Endothelial cell (in vitro differentiated cells): ENCODE data around the gene MACROD2. TPM values are rescaled to one million over a fixed set of nuclear protein-coding genes. Genes with fewer than 3 reads are reported as not detected.

Experiments
- DNase-seq: peaks from one replicate; pipeline ENCODE4 v3.0.0; 2021; ENCODE audit warnings: low spot score
- H3K27ac Mint-ChIP-seq: one replicate; pipeline ENCODE4 v1.8.0; 2021; ENCODE audit warnings: mixed read lengths, inconsistent platforms; ENCODE audit not compliant: unreplicated experiment
- H3K27me3 Mint-ChIP-seq: one replicate; pipeline ENCODE4 v1.8.0; 2021; ENCODE audit warnings: mild to moderate bottlenecking, moderate library complexity, mixed read lengths, inconsistent platforms; ENCODE audit not compliant: unreplicated experiment
- H3K36me3 Mint-ChIP-seq: one replicate; pipeline ENCODE4 v1.8.0; 2021; ENCODE audit warnings: mild to moderate bottlenecking, low read depth, mixed read lengths, inconsistent platforms; ENCODE audit not compliant: unreplicated experiment
- H3K4me1 Mint-ChIP-seq: one replicate; pipeline ENCODE4 v1.8.0; 2021; ENCODE audit warnings: mild to moderate bottlenecking, mixed read lengths, inconsistent platforms; ENCODE audit not compliant: unreplicated experiment
- H3K4me3 Mint-ChIP-seq: one replicate; pipeline ENCODE4 v1.8.0; 2021; ENCODE audit warnings: mild to moderate bottlenecking, mixed read lengths, inconsistent platforms; ENCODE audit not compliant: unreplicated experiment
- H3K9me3 Mint-ChIP-seq: one replicate; pipeline ENCODE4 v1.8.0; 2021; ENCODE audit warnings: mixed read lengths, inconsistent platforms; ENCODE audit not compliant: unreplicated experiment
- CTCF ChIP-seq: fragments of 200-600 bp; sonication (generic); IDR thresholded peaks from one replicate; pipeline ENCODE4 v1.5.0; 2021; ENCODE audit warnings: antibody characterized with exemption; ENCODE audit not compliant: unreplicated experiment
- total RNA-seq: library from RNA; stranded (reverse); fragmentation: NEBNext Ultra II Directional; extraction: Animal tissue kit (Norgen Biotek cat#: 25700); gene quantifications from one replicate; pipeline ENCODE4 v1.2.1, GENCODE V29; 2021; ENCODE audit not compliant: unreplicated experiment

MACROD2 gene
- total RNA-seq, 1 donor from 2014 or later, result 6.4 TPM

GRCh38 chr20:15625981-15626380 is 1630.7 kb downstream of the MACROD2 start:
- DNase-seq, result no peak
- H3K9me3 Mint-ChIP-seq, result no peaks in the 10 kb centered on the region
- no peaks in the 10 kb centered on the region for H3K27me3 Mint-ChIP-seq
- H3K27ac Mint-ChIP-seq, result no peak overlapping the region
- no peaks in the 10 kb centered on the region for H3K36me3 Mint-ChIP-seq
- H3K4me1 Mint-ChIP-seq, result no peaks in the 10 kb centered on the region
- no peak for TF ChIP-seq CTCF
- no peak overlapping the region for H3K4me3 Mint-ChIP-seq

- Mint-ChIP-seq H3K36me3 (no peaks in the 10 kb centered on the region), H3K4me1 (no peaks in the 10 kb centered on the region), H3K27me3 (no peaks in the 10 kb centered on the region), H3K9me3 (no peaks in the 10 kb centered on the region), H3K27ac (no peak overlapping the region), H3K4me3 (no peak overlapping the region)
- DNase-seq, result no peak
- no peak for TF ChIP-seq CTCF
Measured at GRCh38 chr20:15627089-15627488, 1631.8 kb downstream of the MACROD2 start.

GRCh38 chr20:15627501-15627903 is 1632.2 kb downstream of the MACROD2 start:
- no peaks in the 10 kb centered on the region for H3K27me3 Mint-ChIP-seq
- no peaks in the 10 kb centered on the region for H3K9me3 Mint-ChIP-seq
- TF ChIP-seq CTCF, result no peak
- no peaks in the 10 kb centered on the region for H3K36me3 Mint-ChIP-seq
- no peak overlapping the region for H3K4me3 Mint-ChIP-seq
- H3K27ac Mint-ChIP-seq, result no peak overlapping the region
- DNase-seq, result no peak
- no peaks in the 10 kb centered on the region for H3K4me1 Mint-ChIP-seq

- no peak overlapping the region for H3K27ac Mint-ChIP-seq
- no peaks in the 10 kb centered on the region for H3K4me1 Mint-ChIP-seq
- H3K4me3 Mint-ChIP-seq, result no peak overlapping the region
- no peaks in the 10 kb centered on the region for H3K27me3 Mint-ChIP-seq
- TF ChIP-seq CTCF, result no peak
- no peaks in the 10 kb centered on the region for H3K36me3 Mint-ChIP-seq
- no peaks in the 10 kb centered on the region for H3K9me3 Mint-ChIP-seq
- DNase-seq, result no peak
Measured at GRCh38 chr20:15628851-15629353, 1633.6 kb downstream of the MACROD2 start.

- DNase-seq, result no peak
- no peaks in the 10 kb centered on the region for H3K4me1 Mint-ChIP-seq
- H3K36me3 Mint-ChIP-seq, result no peaks in the 10 kb centered on the region
- TF ChIP-seq CTCF, result no peak
- H3K27ac Mint-ChIP-seq, result no peak overlapping the region
- H3K4me3 Mint-ChIP-seq, result no peak overlapping the region
- no peaks in the 10 kb centered on the region for H3K27me3 Mint-ChIP-seq
- no peaks in the 10 kb centered on the region for H3K9me3 Mint-ChIP-seq
Measured at GRCh38 chr20:15630360-15630759, 1635.0 kb downstream of the MACROD2 start.
